ENCODE data around the gene CEP131. TPM values are rescaled to one million over a fixed set of nuclear protein-coding genes. Genes with fewer than 3 reads are reported as not detected.

CEP131 gene
- polyA plus RNA-seq, 1 donor from 2014 or later: 21.3 TPM

- Histone ChIP-seq H3K4me3 (ENCODE audit: low read length) (no peak overlapping the region), H3K36me3 (ENCODE audit: insufficient read depth, low read length) (no peaks in the 10 kb centered on the region), H3F3A (ENCODE audit: insufficient read depth, low read length, poor library complexity, severe bottlenecking) (no peaks in the 10 kb centered on the region), H3K9me2 (ENCODE audit: insufficient read depth, low read length) (no peaks in the 10 kb centered on the region), H3K79me2 (replicated peaks; ENCODE audit: insufficient read depth, low read length) (peaks cover 14% of the 10 kb centered on the region), H3K4me2 (ENCODE audit: low read length) (no peak overlapping the region), H4K20me1 (ENCODE audit: insufficient read depth) (no peaks in the 10 kb centered on the region), H3K9ac (ENCODE audit: low read length) (no peak overlapping the region), H3K27me3 (ENCODE audit: insufficient read depth, low read depth, low read length) (no peaks in the 10 kb centered on the region), H3K27ac (ENCODE audit: low read length) (no peak overlapping the region), H3K9me3 (ENCODE audit: low read length) (no peaks in the 10 kb centered on the region), H2AFZ (ENCODE audit: low read depth, low read length) (no peak overlapping the region)
- TF ChIP-seq MXI1 (conservative IDR thresholded peaks at IDR 0.05; ENCODE audit: poor library complexity, severe bottlenecking): no peak
- no peak for TF ChIP-seq REST (IDR thresholded peaks at IDR 0.05; ENCODE audit: borderline replicate concordance)
- no peak for TF ChIP-seq SMC3 (conservative IDR thresholded peaks at IDR 0.05; ENCODE audit: poor library complexity)
- no peak for TF ChIP-seq POLR2AphosphoS5 (IDR thresholded peaks at IDR 0.05)
- TF ChIP-seq TAF1 (IDR thresholded peaks at IDR 0.05; ENCODE audit: low read depth): no peak
- TF ChIP-seq EZH2 (IDR thresholded peaks at IDR 0.05; ENCODE audit: borderline replicate concordance, insufficient read depth, low read length, poor library complexity, severe bottlenecking): no peak
- no peak for TF ChIP-seq EP300 (conservative IDR thresholded peaks at IDR 0.05; ENCODE audit: poor library complexity, severe bottlenecking)
- TF ChIP-seq RAD21 (conservative IDR thresholded peaks at IDR 0.05): no peak
- no peak for TF ChIP-seq CTCF (IDR thresholded peaks at IDR 0.05; ENCODE audit: poor library complexity, severe bottlenecking)
These were observed 3.1 kb downstream of the CEP131 start for GRCh38 chr17:81219476-81220180.

GRCh38 chr17:81218991-81219390, 3.8 kb downstream of the CEP131 start:
- Histone ChIP-seq H3K4me2 (ENCODE audit: low read length) (no peak overlapping the region), H3K9me3 (ENCODE audit: low read length) (no peaks in the 10 kb centered on the region), H4K20me1 (ENCODE audit: insufficient read depth) (no peaks in the 10 kb centered on the region), H3K9ac (ENCODE audit: low read length) (no peak overlapping the region), H2AFZ (ENCODE audit: low read depth, low read length) (no peak overlapping the region), H3K79me2 (replicated peaks; ENCODE audit: insufficient read depth, low read length) (peaks cover 14% of the 10 kb centered on the region), H3K27ac (ENCODE audit: low read length) (no peak overlapping the region), H3K4me3 (ENCODE audit: low read length) (no peak overlapping the region), H3K36me3 (ENCODE audit: insufficient read depth, low read length) (no peaks in the 10 kb centered on the region), H3K9me2 (ENCODE audit: insufficient read depth, low read length) (no peaks in the 10 kb centered on the region), H3F3A (ENCODE audit: insufficient read depth, low read length, poor library complexity, severe bottlenecking) (no peaks in the 10 kb centered on the region), H3K27me3 (ENCODE audit: insufficient read depth, low read depth, low read length) (no peaks in the 10 kb centered on the region)
- TF ChIP-seq CTCF (IDR thresholded peaks at IDR 0.05; ENCODE audit: poor library complexity, severe bottlenecking) (no peak), MXI1 (conservative IDR thresholded peaks at IDR 0.05; ENCODE audit: poor library complexity, severe bottlenecking) (no peak), REST (IDR thresholded peaks at IDR 0.05; ENCODE audit: borderline replicate concordance) (no peak), EP300 (conservative IDR thresholded peaks at IDR 0.05; ENCODE audit: poor library complexity, severe bottlenecking) (no peak), SMC3 (conservative IDR thresholded peaks at IDR 0.05; ENCODE audit: poor library complexity) (no peak), TAF1 (IDR thresholded peaks at IDR 0.05; ENCODE audit: low read depth) (no peak), POLR2AphosphoS5 (IDR thresholded peaks at IDR 0.05) (no peak), EZH2 (IDR thresholded peaks at IDR 0.05; ENCODE audit: borderline replicate concordance, insufficient read depth, low read length, poor library complexity, severe bottlenecking) (no peak), RAD21 (conservative IDR thresholded peaks at IDR 0.05) (no peak)
